Inflammatory macrophage treated with lipopolysaccharide for 4 hours (primary cell): Measurements from ENCODE around the gene LRMDA.
A peak's percentile ranks its signal among the peaks of the same experiment; 100 is the strongest.
"Not testable (repeated sequence)": the region's sequence is repeated elsewhere in the genome, so short reads cannot be mapped to it uniquely, and the experiment has no call there.

Experiments used
- DNase-seq: peaks from one replicate; pipeline ENCODE4 v3.0.0-alpha.2; 2020

Gene LRMDA

DNA sequence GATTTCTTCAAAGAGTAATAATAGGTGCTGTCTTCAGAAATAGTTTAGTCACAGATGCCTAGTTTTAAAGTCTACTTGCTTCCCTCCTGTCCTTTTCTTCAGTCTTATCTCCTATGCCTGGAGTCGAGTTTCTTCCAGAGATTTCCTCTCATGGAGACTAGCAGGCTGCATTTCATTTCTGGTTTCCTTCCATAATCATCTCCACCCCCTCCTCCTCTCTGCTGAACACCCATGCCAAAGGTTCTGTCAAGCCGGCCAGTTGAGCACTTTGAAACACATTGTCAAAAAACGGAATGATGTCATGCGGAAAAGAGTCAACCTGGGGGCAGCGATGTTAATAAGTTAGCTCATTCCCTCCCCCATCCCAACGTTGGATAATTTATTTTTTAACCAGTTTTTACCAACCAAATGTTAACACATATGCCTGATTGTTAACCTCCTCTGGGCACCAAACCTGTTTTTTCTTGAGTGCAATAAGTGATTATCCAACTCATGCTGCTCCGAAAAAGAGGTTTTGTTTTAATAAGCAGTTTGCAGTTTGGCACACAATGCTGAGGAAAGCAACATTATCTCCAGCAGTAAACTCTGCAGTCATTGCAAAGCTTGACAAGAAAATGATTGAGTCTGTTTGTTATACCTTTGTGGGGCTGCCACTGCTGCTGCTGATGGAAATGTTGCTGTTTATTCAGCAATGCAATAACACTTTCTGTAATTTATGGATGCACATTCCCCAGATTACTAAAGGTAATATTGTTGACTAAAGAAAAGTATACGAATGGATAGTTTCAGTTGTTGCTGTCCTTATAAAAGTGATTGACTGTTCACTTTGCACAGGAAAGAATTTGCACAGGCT, 161.6 kb downstream of the LRMDA start:
- DNase-seq, result no peak

DNA sequence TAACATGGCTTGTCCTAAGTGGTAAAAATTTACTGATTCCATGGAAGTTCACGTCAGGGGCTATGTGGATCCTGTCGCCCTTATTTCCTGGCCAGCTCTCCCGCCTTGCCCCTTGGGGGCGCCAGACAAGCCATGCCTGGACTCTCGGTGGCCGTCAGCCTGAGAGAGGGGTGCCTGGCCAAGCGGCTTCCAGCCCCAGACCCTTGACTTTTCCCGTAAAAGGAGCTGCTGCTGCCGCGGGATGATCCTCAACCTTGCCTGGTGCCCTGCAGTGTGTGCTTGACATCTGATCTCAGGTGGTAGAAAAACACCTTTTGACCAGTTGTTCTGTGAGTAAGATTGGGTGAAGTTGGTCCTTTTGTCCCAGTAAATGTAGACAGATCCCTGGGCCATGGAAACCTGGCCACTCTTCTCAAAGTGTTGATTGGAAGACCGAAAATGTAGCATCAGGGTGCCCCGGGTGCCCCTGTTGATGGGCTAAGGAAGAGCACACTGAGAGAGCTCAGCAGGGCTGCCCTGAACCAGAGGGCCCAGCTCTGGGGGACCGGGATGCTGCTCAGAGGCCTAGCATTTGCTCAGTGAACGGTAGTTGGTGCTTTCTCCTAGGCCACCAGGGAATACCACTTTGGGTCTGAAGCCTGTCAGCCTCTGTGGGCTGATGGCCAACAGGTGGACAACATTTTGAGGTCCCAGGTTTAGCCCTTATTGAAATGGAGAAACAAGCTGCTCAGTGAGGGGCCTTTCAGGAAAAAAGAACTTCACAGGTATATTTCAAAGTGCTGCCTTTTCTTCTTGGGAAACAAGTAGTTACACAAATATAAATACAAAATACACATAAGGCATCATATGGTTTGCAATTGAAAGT, 162.5 kb downstream of the LRMDA start:
- no peak for DNase-seq

DNA sequence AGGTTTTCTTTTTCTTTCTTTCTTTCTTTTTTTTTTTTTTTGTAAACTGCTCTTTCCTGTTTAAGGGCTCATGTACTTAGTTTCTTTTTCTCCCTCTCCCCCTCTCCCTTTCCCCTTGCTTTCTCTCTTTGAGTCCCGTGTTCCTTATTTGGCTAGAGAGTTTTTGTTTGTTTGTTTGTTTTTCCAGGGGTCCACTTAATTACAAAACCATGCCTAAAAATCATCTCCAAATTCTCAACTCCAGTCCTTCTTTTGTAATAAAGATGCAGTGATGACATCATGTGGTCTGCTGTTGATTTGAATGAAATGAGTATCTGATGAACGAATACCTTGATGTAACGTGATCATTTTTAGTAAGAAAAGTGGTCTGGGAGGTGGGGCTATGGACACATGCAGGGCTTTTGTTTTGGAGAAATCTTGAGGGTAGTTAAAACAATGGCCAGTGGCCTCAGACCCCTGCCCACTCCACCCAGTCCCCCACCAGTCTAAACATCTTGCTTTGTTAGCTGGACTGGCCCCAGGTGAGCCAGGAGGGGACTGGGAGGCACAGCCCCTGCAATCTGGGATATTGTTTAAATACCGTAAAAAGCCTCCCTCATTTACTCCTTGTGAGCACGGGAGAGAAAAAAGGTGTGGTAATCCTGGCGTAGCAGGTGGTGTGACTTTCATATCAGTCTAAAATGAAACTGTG, 165.7 kb downstream of the LRMDA start:
- no peak for DNase-seq

DNA sequence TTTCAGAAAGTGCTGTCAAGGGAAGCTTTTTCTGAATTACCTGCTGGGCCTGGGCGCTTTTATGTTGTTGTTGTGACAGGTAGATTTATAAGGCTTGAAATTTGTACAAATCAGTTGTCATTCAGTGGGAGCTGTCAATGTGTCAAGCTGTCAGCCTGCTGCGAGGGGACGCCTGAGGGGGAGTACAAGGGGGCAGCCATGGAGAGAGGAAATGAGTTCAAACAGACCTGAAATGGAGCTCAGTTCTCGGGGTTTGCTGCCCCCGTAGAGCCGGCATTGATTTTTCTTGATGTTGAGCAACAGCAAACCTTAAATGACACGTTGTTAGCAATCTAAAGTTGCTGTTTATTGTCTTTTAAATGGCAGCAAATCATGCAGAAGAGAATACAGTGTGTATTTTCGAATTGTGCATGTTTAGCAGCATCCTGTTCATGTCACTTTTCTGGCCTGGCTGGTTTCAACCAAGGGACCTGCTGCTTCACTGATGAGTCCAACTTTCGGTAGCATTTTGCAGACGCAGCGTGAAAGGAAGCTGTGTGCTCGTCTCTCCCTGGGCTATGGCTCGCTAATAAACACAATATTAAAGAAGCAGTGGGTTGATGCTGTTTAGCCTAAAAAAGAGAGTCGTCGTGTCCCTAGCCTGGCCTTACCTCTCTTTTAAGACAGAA, 166.5 kb downstream of the LRMDA start:
- DNase-seq, result no peak

DNA sequence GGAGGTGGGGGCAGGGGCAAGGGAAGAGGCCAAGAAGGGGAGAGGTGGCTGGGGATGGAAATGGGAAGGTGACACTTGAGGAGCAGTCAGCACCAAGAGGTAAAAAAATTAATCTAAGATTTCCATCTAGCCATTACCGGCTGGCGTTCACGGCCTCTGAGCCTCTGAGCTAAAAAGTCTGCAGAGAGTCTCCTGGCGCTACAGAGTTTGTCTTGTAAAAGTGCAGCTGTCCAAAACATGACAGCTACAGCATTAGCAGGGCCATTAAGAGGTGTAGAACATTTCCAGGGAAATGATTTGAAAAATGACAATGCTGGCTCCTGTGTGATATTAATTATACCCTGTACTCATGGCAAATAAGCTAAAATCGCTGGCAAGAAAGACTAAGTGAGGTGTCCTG, 167.6 kb downstream of the LRMDA start:
- no peak for DNase-seq

DNA sequence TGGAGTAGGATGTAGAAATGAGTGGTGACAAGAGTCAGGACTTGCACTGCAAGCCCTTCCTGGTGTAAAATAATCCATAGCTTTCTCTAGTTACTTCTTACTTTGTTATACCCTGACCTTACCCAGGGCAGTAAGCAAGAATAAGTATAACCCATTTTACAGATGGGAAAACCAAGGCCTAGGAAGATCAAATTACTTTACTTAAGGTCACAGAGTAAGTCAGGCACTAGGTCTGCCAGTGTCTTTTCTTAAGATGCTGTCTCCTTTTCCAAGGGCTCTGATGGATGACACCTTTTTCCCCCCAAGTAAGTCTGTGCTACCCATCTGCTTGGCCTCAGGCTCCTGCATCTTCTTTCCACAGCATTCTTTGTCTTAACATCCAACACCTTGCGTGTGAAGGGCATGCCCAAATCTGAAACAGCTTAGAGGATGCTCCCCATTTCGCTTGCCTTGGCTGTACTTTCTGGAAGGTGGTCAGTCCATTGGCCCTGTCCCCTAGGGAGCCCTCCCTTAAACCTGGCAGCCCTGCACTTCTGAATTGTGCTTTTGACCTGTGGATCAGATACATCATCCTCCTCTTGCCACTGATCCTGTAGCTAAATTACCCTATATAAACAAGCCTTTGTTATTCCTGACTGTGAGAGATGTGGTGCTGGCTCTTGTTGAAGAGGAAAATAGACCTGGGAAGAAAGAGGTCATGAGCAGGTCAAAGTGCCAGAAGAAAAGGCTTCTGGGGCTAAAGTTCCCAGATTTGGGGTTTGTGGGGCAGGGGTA, 168.6 kb downstream of the LRMDA start:
- no peak for DNase-seq

DNA sequence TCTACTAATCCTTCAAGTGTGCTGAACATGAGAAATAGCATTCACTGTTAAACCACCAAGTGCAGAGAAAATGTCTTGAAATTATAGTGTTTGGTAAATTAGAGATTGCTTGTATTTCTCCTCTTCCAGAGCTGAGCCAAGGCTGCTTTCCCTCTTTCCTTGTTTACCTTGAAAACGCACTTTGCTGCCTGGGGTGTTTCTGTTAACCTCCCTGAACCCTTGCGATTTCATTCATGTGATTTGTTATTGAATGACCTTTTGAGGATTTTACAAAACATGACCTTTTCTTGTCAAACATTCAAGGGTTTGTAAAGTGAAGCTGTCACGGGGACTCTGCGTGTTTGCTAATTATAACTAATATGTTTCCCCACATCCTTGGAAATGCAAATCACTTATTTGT, 169.4 kb downstream of the LRMDA start:
- DNase-seq, result no peak

DNA sequence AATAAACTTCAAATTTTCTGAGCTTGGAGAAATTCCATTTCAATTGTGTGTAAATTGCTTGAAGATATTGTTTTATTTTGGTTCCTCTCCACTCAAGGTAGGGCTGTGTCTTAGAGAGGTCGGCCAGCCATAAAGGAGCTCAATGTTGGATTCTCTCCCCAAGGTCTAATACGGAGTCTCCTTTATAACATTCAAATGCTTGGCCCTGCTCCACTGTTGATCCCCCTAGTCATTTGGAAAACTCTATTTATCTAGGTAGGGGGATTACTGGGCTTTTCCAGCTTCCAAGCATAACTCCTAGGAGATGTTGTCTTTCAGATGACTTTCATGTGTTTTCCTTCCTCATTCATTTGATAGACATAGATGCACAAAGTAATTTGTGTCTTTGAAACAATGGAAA, 170.9 kb downstream of the LRMDA start:
- no peak for DNase-seq

DNA sequence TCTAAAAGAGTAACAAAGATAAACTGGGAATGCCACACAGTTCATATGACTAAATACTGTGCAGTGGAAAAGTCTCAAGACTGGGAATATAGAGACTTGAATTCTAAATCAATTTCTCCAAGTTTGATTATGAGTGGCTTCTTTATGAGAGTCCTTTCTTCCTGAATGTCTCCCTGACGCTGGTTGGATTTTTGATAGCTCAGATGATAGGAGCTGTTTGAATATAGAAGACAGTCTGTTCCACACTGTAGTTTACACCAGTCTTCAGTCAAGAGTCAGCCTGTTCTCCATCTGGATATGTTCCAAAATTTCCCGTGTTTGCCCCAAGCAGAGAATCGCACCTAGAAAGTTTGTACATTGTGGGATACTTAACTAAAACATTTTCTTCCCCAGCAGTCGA, 173.7 kb downstream of the LRMDA start:
- no peak for DNase-seq

DNA sequence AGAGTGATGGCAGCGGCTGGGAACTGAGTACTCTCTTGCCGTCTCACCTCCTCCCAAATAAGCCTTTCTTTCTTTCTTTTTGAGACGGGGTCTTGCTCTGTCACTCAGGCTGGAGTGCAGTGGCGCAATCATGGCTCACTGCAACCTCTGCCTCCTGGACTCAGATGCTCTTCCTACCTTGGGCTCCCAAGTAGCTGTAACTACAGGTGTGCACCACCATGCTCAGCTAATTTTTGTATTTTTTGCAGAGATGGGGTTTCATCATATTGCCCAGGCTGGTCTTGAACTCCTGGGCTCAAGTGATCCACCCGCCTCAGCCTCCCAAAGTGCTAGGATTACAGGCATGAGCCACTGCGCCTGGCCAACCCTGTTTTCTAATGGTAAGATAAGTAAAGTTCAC, 174.4 kb downstream of the LRMDA start:
- DNase-seq, result not testable (repeated sequence)

DNA sequence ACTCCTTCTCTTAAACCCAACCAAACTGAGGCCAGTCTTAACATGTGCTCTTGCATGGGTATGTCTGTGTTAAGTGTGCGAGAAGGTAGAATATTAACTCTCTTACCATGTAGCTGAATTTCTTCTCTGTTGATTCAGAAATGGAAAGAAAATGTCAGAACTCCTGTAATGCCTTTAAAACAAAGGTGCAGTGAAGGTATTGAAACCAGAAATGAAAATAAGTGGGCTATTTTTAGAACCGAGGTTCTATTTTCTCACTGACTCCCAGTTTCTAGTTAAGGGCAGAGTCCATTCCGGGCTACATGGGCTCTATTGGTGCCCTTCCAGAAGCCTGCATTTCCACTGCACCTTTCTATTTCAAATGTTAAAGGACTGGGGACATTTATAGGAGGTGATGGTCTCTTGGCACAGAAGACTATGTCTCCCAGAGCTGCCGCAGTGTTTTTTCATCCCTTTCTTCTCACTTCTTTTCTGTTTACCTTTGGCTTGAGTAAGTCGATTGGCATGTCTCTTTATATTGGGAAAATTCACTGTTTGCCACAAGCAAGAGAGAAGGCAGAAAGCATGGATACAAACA, 174.9 kb downstream of the LRMDA start:
- DNase-seq, result no peak

DNA sequence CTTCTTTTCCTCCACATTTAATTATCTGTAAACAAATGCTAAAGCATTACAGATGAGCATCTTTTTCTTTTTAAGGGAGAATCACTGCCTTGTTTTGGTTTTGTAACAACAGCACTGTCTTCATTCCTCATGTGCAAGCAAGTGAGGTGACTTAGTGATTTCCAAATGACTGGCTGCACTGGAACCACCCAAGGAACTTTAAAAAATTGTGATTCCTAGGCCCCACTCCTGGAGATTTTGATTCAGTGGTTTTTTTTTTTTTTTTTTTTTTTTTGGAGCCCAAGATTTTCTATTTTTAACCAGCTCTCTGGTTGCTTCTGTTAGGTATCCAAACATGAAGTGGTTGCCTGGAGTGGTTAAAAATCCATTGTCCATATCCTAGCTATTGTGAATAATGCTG, 176.2 kb downstream of the LRMDA start:
- DNase-seq, result no peak

DNA sequence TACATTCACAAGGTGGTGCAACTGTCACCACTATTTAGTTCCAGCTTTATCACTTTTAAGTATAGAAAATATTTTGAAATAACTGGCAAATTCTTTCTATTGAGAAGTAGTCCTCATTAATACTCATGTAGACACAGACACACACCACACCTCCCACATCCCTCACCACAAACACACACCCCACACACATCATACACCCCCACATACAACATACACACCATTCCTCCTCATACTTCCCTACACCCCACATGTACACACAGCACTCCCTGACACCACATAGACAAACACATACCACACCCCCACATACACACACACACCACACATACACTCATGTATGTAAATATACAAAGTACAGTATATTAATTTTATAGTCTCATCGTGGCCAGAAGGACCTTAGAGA, 178.8 kb downstream of the LRMDA start:
- DNase-seq, result no peak

DNA sequence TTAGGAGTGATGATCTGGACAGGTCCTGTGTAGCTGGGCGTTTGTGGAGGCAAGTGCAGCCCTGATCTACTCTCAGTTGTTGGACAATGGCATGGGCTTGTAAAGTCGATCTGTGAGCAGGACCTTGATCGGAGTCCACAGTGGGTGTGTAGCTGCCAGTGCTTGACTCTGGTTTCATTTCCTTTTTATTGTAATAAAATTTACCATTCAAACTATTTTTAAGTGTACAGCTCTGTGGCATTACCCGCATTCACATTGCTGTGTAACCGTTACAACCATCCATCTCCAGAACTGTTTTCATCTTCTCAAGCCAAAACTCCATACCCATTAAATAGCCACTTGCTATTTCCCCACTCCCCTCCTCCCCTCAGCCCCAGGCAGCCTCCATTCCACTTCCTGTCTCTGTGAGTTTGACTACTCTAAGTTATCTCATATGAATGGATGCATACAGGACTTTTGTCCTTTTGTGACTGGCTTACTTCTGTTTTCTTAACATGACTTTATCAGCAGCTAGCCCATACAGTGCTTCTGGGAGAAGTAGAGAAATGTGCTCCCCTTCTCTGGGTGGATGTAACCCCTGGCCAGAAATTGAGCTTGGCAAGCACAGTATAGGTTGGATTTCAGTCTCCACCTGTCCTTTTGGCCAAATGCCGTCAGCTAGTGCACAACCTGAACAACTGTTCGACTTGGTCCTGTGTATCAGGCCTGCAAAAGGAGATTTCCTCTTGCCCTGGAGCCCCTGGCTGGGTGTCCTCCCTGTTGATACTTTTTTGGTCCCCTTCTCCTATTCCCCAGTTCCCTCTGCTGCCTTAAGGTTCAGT, 180.0 kb downstream of the LRMDA start:
- DNase-seq, result peak; percentile 61

DNA sequence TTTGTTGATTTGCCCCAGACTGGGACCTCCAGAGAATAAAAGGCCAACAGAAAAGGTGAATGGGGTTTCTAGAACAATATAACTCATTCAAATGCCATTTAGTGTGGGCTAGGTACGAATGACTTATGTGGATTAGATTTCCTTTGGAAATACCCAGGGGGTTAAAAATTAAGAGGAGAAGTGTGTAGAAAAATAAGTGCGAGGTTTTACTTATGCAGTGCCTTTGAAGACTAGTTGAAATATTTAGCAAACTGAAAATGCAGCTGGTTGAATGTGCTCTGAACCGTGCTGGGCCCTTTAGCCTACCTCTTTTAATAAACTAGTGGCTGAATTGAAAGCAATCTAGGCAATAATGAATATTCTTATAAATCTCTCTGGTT, 180.6 kb downstream of the LRMDA start:
- no peak for DNase-seq

DNA sequence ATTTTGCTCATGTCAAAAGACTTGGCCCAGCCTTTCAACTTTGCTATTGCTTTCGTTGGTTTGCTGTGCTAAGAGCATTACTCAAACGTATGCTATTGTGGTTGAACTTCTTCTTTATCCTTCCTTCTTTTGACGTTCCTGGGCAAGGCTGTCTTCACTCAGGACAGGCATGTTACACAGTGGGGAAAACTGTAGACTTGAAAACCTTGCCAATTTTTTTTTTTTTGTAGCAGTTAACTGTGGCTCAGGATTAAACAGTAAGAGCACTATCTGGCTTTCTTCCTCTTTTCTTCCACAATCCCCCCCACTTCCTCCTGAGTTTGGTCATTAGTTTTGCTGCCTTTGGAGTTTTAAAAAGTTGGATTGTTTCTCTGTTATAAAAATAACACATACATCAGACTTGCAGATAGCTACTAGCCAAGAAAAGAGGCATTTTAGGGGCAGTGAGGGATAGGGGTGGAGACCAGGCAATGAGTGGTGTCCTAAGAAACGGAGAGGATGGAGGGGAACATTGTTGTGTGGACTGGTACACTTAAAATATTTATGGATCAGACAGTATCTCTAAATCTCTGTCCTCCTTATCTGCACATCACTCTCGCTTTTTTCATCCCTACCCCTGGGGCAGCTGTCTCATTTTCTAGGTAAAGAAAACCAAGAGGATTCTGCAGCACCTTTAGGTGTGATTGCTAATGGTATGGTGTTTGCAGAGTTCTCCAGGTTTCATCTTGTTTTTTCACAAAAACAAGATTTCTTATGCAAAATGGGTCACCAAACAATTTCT, 181.7 kb downstream of the LRMDA start:
- peak; percentile 90 for DNase-seq

DNA sequence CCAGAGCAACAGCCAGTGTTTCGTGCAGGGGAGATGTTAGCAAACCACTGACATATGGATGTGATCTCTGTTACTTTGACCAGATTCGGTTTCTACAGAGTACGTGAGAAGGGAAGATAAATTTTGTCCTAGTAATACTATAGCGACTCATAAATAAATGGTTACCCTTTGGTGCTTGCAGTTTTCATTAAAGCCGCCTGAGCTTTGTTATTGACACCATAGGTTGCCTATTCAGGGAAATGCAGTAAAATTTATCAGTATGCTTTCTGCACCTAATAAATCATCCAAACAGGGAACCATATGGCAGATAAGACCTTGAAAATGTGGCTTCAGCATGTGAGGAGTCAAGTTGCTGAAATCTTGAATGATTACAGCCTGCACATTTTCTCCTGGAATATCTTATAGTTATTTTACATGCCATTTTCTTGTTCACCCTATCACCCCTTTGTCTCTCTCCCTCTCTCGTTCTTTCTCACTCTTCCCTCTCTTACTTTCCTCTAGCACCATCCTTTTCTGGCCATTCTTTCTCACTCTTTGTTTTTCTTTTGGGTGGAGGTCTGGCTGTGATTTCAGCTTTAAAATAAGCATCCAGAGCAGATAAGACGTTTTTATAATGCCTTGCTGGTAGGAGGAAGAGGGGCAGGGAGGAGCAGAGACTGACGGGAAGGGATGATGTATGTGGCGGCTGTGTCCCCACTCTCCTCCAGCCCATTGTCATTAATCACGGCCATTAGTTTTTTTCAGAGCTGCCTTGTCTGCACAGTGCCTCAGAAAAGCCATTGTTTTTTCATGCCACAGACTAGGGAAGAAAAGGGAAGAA, 182.5 kb downstream of the LRMDA start:
- DNase-seq, result peak; percentile 43

DNA sequence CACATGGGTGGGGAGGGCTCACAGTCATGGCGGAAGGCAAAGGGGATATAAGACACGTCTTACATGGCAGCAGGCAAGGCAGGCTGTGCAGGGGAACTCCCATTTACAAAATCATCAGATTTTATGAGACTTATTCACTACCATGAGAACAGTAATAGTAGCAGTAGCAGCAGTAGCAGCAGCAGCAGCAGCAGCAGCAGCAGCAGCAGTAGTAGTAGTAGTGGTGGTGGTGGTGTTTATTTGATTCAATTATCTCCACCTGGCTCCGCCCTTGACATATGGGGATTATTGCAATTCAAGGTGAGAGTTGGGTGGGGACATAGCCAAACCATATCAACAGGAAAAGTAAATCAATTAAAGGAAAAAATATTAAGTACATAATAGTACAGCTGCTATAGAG, 184.7 kb downstream of the LRMDA start:
- DNase-seq, result no peak

DNA sequence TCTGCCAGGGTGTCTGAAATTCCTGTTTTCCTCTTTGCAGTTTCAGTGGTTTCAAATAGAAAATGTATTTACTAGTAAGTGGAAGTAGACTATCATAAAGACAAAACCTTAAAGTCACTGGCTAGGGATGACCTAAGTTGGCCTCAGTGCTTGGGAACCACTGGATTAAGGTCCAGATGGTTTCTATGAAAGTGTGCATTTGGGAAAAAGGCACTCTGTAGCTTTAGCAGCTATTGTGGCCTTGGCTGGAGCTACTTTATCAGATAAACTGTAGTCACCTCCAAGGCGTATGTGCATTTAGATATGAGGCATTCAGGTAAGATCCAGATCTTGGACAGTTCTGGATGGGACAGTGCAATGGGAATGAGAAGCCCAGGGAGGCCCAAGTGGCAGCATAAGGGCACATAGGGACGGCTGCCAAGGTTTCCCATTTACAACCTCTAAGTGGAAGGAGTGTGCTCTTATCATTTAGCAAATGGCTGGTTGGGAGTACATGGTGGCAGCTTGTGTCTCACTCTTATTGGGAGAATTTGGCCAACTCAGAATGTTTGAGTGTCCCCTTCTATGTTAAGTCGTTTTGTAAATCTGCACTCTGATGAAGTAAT, 185.6 kb downstream of the LRMDA start:
- peak; percentile 25 for DNase-seq
